Gastrocnemius medialis (tissue), 4 donors: ENCODE results near the gene PCNX3. TPM values are rescaled to one million over a fixed set of nuclear protein-coding genes. Genes with fewer than 3 reads are reported as not detected.

Experiments
- ATAC-seq, 2 donors: fragments of 150-250 bp; one replicate each; pipeline ENCODE4 v1.9.1; 2016
- DNase-seq, 2 donors: peaks; one replicate each; pipeline ENCODE4 v3.0.0-alpha.2; 2019
- H3K27ac ChIP-seq, 4 donors: fragments of 200-600 bp; sonication (generic); 1 replicate in 1 of 4; 2 replicates in 3 of 4; pipeline ENCODE4 v1.5.1; 2016 to 2018; ENCODE audit warnings: mild to moderate bottlenecking in 2 of 4, moderate library complexity in 1 of 4
- H3K27me3 ChIP-seq, 3 donors: fragments of 200-600 bp; sonication (generic) in 2 of 3; 1 replicate in 1 of 3; 2 replicates in 2 of 3; pipeline versions ENCODE4 v1.5.1 to v1.6.0; 2016 to 2019; ENCODE audit warnings: mild to moderate bottlenecking in 1 of 3, moderate library complexity in 1 of 3
- H3K36me3 ChIP-seq, 2 donors: fragments of 200-600 bp; sonication (generic) in 1 of 2; one replicate each; pipeline ENCODE4 v1.5.1; 2017 to 2018
- H3K4me1 ChIP-seq, 2 donors: fragments of 200-600 bp; sonication (generic) in 1 of 2; one replicate each; pipeline ENCODE4 v1.5.1; 2016 to 2017; ENCODE audit warnings: mild to moderate bottlenecking in 2 of 2
- H3K4me3 ChIP-seq, 4 donors: fragments of 200-600 bp; sonication (generic) in 3 of 4; 1 replicate in 1 of 4; 2 replicates in 3 of 4; pipeline ENCODE4 v1.5.1; 2016 to 2019; ENCODE audit warnings: mild to moderate bottlenecking in 2 of 4
- H3K9me3 ChIP-seq, 3 donors: fragments of 200-600 bp; sonication (generic) in 2 of 3; 1 replicate in 1 of 3; 2 replicates in 2 of 3; pipeline ENCODE4 v1.5.1; 2016 to 2019
- CTCF ChIP-seq, 5 experiments: fragments of 450-650 bp in 3 of 5; fragments of 200-600 bp in 2 of 5; sonication (generic) in 2 of 5; IDR thresholded peaks in 4 of 5; conservative IDR thresholded peaks in 1 of 5; 1 replicate in 4 of 5; 2 replicates in 1 of 5; pipeline ENCODE4 v1.5.1; 2016 to 2019; ENCODE audit warnings: antibody characterized with exemption in 5 of 5, mild to moderate bottlenecking in 3 of 5, moderate library complexity in 3 of 5
- POLR2A ChIP-seq, 2 donors: fragments of 450-650 bp; IDR thresholded peaks; one replicate each; pipeline ENCODE4 v1.6.1; 2017; ENCODE audit warnings: antibody characterized with exemption in 2 of 2, mild to moderate bottlenecking in 2 of 2, moderate library complexity in 2 of 2
- in situ Hi-C, 4 donors: fragments of 200-750 bp; cut with MboI; loops; one replicate each; pipeline versions ENCODE4 v1.15.0 to v1.8.0; 2017; ENCODE audit warnings: low sequenced_read_pairs in 4 of 4
- intact Hi-C: fragments of 100-400 bp; cut with DNase I; formaldehyde crosslinking; loops from one replicate; pipeline ENCODE4 v1.15.1; 2023; ENCODE audit warnings: low total_unique reads
- total RNA-seq, 4 donors: library from RNA; depleted of rRNA; stranded (reverse); fragments of >200 nt; gene quantifications; one replicate each; pipeline versions ENCODE4 v1.1.0 to v1.2.3, GENCODE V29; 2016

Gene PCNX3
- total RNA-seq, 4 donors from 2014 or later, result 7.6 to 15.6 (median 13.1) TPM

- Histone ChIP-seq H3K9me3 (no peaks in the 10 kb centered on the region), H3K4me3 (peak overlapping the region in 2 of 4 donors; percentile 1 to 71), H3K27me3 (no peaks in the 10 kb centered on the region), H3K4me1 (peaks cover 17 to 20% of the 10 kb centered on the region in 2 donors), H3K27ac (peak overlapping the region; percentile 75 to 84 (median 82)), H3K36me3 (peaks cover 0 to 23% of the 10 kb centered on the region in 2 donors)
- TF ChIP-seq POLR2A (IDR thresholded peaks at IDR 0.05) (no peak), CTCF (IDR thresholded peaks at IDR 0.05 in 4 of 5, conservative IDR thresholded peaks at IDR 0.05 in 1 of 5) (no peak)
- ATAC-seq (no peak), DNase-seq (peak in 1 of 2 donors; percentile 40)
- in situ Hi-C loops, result no loop called here
- intact Hi-C loops, result loop anchor here (2.0 kb wide), 1 partner anchor 25 kb away; the partner anchor contains the start of genes MAP3K11 and PCNX3
These were observed 24.3 kb downstream of the PCNX3 start for GRCh38 chr11:65639623-65640482.

DNA sequence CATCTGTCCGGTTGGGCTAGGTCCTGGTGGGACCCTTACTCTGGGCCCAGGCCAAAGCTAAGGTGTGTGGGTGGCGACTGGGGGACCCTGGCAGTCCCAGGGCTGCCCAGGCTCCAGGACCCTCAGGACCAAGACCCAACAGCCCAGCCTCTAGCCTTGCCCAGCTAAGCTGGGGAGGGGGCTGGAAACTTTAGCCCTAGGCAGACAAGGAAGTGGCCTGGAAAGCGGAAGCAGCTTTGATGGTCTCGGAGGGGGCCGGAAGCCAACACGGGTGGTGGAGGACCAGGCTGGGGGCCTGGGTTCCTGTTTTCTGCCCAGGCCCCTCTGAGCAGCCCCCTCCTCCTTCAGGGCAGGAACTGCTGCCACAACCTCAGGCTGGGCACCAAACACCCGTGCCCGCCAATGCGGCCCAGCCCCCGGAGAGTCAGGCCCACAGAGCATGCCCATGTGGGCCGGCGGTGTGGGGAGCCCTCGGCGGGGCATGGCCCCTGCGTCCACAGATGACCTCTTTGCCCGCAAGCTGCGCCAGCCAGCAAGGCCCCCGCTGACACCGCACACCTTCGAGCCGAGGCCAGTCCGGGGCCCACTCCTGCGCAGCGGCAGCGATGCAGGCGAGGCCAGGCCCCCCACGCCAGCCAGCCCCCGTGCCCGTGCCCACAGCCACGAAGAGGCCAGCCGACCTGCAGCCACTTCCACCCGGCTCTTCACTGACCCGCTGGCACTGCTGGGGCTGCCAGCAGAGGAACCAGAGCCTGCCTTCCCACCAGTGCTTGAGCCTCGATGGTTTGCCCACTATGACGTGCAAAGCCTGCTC, 25.1 kb downstream of the PCNX3 start:
- in situ Hi-C loops (no loop called here), intact Hi-C loops (no loop called here)
- no peaks in the 10 kb centered on the region for H3K9me3 ChIP-seq
- H3K4me3 ChIP-seq, result peak overlapping the region in 1 of 4 donors; percentile 18
- H3K27me3 ChIP-seq, result no peaks in the 10 kb centered on the region
- no peak for TF ChIP-seq POLR2A (IDR thresholded peaks at IDR 0.05)
- no peak for TF ChIP-seq CTCF (IDR thresholded peaks at IDR 0.05 in 4 of 5, conservative IDR thresholded peaks at IDR 0.05 in 1 of 5)
- peaks cover 0 to 14% of the 10 kb centered on the region in 2 donors for H3K36me3 ChIP-seq
- ATAC-seq (no peak), DNase-seq (no peak)
- peak overlapping the region; percentile 75 to 84 (median 82) for H3K27ac ChIP-seq
- H3K4me1 ChIP-seq, result peaks cover 17 to 20% of the 10 kb centered on the region in 2 donors

DNA sequence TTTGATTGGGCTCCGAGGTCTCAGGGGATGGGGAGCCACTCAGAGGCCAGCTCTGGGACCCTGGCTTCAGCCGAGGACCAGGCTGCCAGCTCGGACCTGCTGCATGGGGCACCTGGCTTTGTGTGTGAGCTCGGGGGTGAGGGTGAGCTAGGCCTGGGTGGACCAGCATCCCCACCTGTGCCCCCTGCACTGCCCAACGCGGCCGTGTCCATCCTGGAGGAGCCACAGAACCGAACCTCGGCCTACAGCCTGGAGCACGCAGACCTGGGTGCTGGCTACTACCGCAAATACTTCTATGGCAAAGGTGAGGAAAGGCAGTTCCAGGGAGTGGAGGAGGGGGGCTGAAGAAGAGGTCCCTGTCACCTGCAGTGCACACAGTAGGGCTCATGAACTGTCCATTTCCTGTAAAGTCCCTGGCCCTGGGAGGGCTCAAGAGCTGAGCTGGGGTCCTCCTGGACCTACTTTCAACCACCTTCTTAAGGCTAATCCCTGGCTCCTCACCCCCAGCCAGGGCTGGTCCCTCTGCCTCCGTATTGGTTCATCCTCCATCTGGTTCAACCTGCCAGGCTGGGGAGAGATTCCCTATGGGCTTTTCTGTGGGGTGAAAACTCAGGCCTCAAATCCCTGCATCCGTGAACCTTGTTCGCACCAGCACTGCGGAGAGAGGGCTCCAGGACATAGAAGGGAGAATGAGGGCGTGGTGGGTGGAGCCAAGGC, 25.9 kb downstream of the PCNX3 start:
- ATAC-seq (no peak), DNase-seq (no peak)
- no peaks in the 10 kb centered on the region for H3K27me3 ChIP-seq
- no peak overlapping the region for H3K4me3 ChIP-seq
- H3K36me3 ChIP-seq, result peaks cover 0 to 11% of the 10 kb centered on the region in 2 donors
- no peaks in the 10 kb centered on the region for H3K9me3 ChIP-seq
- intact Hi-C loops (no loop called here), in situ Hi-C loops (no loop called here)
- TF ChIP-seq CTCF (IDR thresholded peaks at IDR 0.05 in 4 of 5, conservative IDR thresholded peaks at IDR 0.05 in 1 of 5), result no peak
- no peak for TF ChIP-seq POLR2A (IDR thresholded peaks at IDR 0.05)
- peak overlapping the region in 2 of 4 donors; percentile 81 to 83 for H3K27ac ChIP-seq
- peaks cover 17 to 20% of the 10 kb centered on the region in 2 donors for H3K4me1 ChIP-seq

GRCh38 chr11:65642014-65642671, 26.6 kb downstream of the PCNX3 start:
- Histone ChIP-seq H3K9me3 (no peaks in the 10 kb centered on the region), H3K27me3 (peaks cover 0 to 3% (median 0%) of the 10 kb centered on the region in 3 donors), H3K4me1 (peaks cover 14 to 17% of the 10 kb centered on the region in 2 donors), H3K27ac (no peak overlapping the region), H3K4me3 (no peak overlapping the region), H3K36me3 (peaks cover 0 to 5% of the 10 kb centered on the region in 2 donors)
- no peak for TF ChIP-seq CTCF (IDR thresholded peaks at IDR 0.05 in 4 of 5, conservative IDR thresholded peaks at IDR 0.05 in 1 of 5)
- TF ChIP-seq POLR2A (IDR thresholded peaks at IDR 0.05), result no peak
- ATAC-seq (no peak), DNase-seq (no peak)
- intact Hi-C loops, result no loop called here
- in situ Hi-C loops, result no loop called here
